ENCODE measurements around the gene TMTC2. TPM values are rescaled to one million over a fixed set of nuclear protein-coding genes. Genes with fewer than 3 reads are reported as not detected.

TMTC2 gene
- total and polyA plus RNA-seq, 12 donors: 1.6 to 4.4 (median 2.7) TPM

- Histone ChIP-seq H3K9me3 (replicated peaks in 1 of 3) (no peaks in the 10 kb centered on the region), H3K27me3 (no peaks in the 10 kb centered on the region), H3K36me3 (replicated peaks in 1 of 2) (no peaks in the 10 kb centered on the region), H3K4me3 (no peak overlapping the region), H3K27ac (no peak overlapping the region), H3K4me1 (replicated peaks in 1 of 2) (no peaks in the 10 kb centered on the region)
- intact Hi-C loops (cut with DNase I): no loop called here
- no peak for TF ChIP-seq POLR2A (IDR thresholded peaks at IDR 0.05)
- TF ChIP-seq CTCF (IDR thresholded peaks at IDR 0.05): no peak
- WGBS, 4 donors: 62 to 92% (median 81%) methylated on average over 1 of the region's 1 CpG
- DNase-seq: no peak
Measured at GRCh38 chr12:82652071-82652470, 34.6 kb upstream of the TMTC2 start.

GRCh38 chr12:82655751-82656150, 31.0 kb upstream of the TMTC2 start:
- H3K4me3 ChIP-seq: no peak overlapping the region
- 30 to 39% (median 33%) methylated on average over 4 of the region's 4 CpGs for WGBS, 4 donors
- no peaks in the 10 kb centered on the region for H3K27me3 ChIP-seq
- no peak for DNase-seq
- intact Hi-C loops (cut with DNase I): no loop called here
- no peaks in the 10 kb centered on the region for H3K36me3 ChIP-seq (replicated peaks in 1 of 2)
- H3K9me3 ChIP-seq (replicated peaks in 1 of 3): no peaks in the 10 kb centered on the region
- no peak overlapping the region for H3K27ac ChIP-seq
- no peak for TF ChIP-seq POLR2A (IDR thresholded peaks at IDR 0.05)
- TF ChIP-seq CTCF (IDR thresholded peaks at IDR 0.05): no peak
- H3K4me1 ChIP-seq (replicated peaks in 1 of 2): no peaks in the 10 kb centered on the region

GRCh38 chr12:82659343-82660207, 27.1 kb upstream of the TMTC2 start:
- 69 to 81% (median 79%) methylated on average over 12 to 28 of the region's 28 CpGs for WGBS, 4 donors
- no peak for DNase-seq
- intact Hi-C loops (cut with DNase I): no loop called here

More at GRCh38 chr12:82659343-82660207, 27.1 kb upstream of the TMTC2 start:
- Histone ChIP-seq H3K27me3 (no peaks in the 10 kb centered on the region), H3K4me3 (no peak overlapping the region), H3K4me1 (replicated peaks in 1 of 2) (no peaks in the 10 kb centered on the region), H3K27ac (no peak overlapping the region), H3K9me3 (replicated peaks in 1 of 3) (no peaks in the 10 kb centered on the region), H3K36me3 (replicated peaks in 1 of 2) (no peaks in the 10 kb centered on the region)
- TF ChIP-seq POLR2A (IDR thresholded peaks at IDR 0.05) (no peak), CTCF (IDR thresholded peaks at IDR 0.05) (no peak)

All from adrenal gland (tissue), 12 donors.